Parathyroid adenoma (tissue), 2 donors: ENCODE results near the gene ARHGEF10L.

Experiments
- H2AFZ ChIP-seq: fragments of 300-600 bp; sonication (generic); one replicate; pipeline ENCODE4 v1.7.0; 2017; ENCODE audit warnings: antibody characterized with exemption, mild to moderate bottlenecking
- H3K27ac ChIP-seq: fragments of 300-600 bp; sonication (generic); one replicate; pipeline ENCODE4 v1.7.0; 2017
- H3K27me3 ChIP-seq: fragments of 300-600 bp; sonication (generic); one replicate; pipeline ENCODE4 v1.7.0; 2017; ENCODE audit warnings: low read length; ENCODE audit not compliant: control insufficient read depth, insufficient read depth
- H3K36me3 ChIP-seq: fragments of 300-600 bp; sonication (generic); one replicate; pipeline ENCODE4 v1.7.0; 2017; ENCODE audit warnings: low read length; ENCODE audit not compliant: control insufficient read depth, insufficient read depth
- H3K4me1 ChIP-seq: fragments of 300-600 bp; sonication (generic); one replicate; pipeline ENCODE4 v1.7.0; 2017; ENCODE audit warnings: control low read depth
- H3K4me2 ChIP-seq: fragments of 300-600 bp; sonication (generic); one replicate; pipeline ENCODE4 v1.7.0; 2017; ENCODE audit warnings: low read length
- H3K4me3 ChIP-seq: fragments of 300-600 bp; sonication (generic); one replicate; pipeline ENCODE4 v1.7.0; 2017; ENCODE audit warnings: low read depth, low read length
- H3K79me2 ChIP-seq: fragments of 300-600 bp; sonication (generic); one replicate; pipeline ENCODE4 v1.7.0; 2017; ENCODE audit warnings: control low read depth
- H3K9ac ChIP-seq: fragments of 300-600 bp; sonication (generic); one replicate; pipeline ENCODE4 v1.7.0; 2017; ENCODE audit warnings: mild to moderate bottlenecking
- H3K9me3 ChIP-seq: fragments of 300-600 bp; sonication (generic); one replicate; pipeline ENCODE4 v1.7.0; 2017; ENCODE audit warnings: low read length; ENCODE audit not compliant: control insufficient read depth
- CTCF ChIP-seq: fragments of 300-600 bp; sonication (generic); IDR thresholded peaks from one replicate; pipeline ENCODE4 v1.7.0; 2017; ENCODE audit warnings: antibody characterized with exemption, mild to moderate bottlenecking
- donor health status: primary hyperparathyroidism.

ARHGEF10L gene

GRCh38 chr1:17729909-17730308 lies 190.4 kb downstream of the ARHGEF10L start:
- no peaks in the 10 kb centered on the region for H3K79me2 ChIP-seq
- H3K36me3 ChIP-seq = no peaks in the 10 kb centered on the region
- no peak overlapping the region for H3K27ac ChIP-seq
- H3K27me3 ChIP-seq = no peaks in the 10 kb centered on the region
- no peak overlapping the region for H3K4me2 ChIP-seq
- H3K4me1 ChIP-seq = no peaks in the 10 kb centered on the region
- no peak overlapping the region for H3K4me3 ChIP-seq
- no peak for TF ChIP-seq CTCF
- no peaks in the 10 kb centered on the region for H3K9me3 ChIP-seq
- H3K9ac ChIP-seq = no peak overlapping the region
- no peak overlapping the region for H2AFZ ChIP-seq

- Histone ChIP-seq H3K27me3 (no peaks in the 10 kb centered on the region), H3K79me2 (no peaks in the 10 kb centered on the region), H3K27ac (no peak overlapping the region), H2AFZ (no peak overlapping the region), H3K9me3 (no peaks in the 10 kb centered on the region), H3K4me2 (no peak overlapping the region), H3K4me1 (no peaks in the 10 kb centered on the region), H3K4me3 (no peak overlapping the region), H3K9ac (no peak overlapping the region), H3K36me3 (no peaks in the 10 kb centered on the region)
- TF ChIP-seq CTCF = no peak
Measured at GRCh38 chr1:17731460-17731859, 192.0 kb downstream of the ARHGEF10L start.

- TF ChIP-seq CTCF = no peak
- no peaks in the 10 kb centered on the region for H3K36me3 ChIP-seq
- no peaks in the 10 kb centered on the region for H3K4me1 ChIP-seq
- no peaks in the 10 kb centered on the region for H3K9me3 ChIP-seq
- H3K27me3 ChIP-seq = no peaks in the 10 kb centered on the region
- H3K4me2 ChIP-seq = no peak overlapping the region
- H3K4me3 ChIP-seq = no peak overlapping the region
- no peak overlapping the region for H3K27ac ChIP-seq
- no peak overlapping the region for H3K9ac ChIP-seq
- H3K79me2 ChIP-seq = no peaks in the 10 kb centered on the region
- no peak overlapping the region for H2AFZ ChIP-seq
Measured at GRCh38 chr1:17732475-17732874, 193.0 kb downstream of the ARHGEF10L start.

GRCh38 chr1:17733661-17734060 lies 194.2 kb downstream of the ARHGEF10L start:
- Histone ChIP-seq H3K27me3 (no peaks in the 10 kb centered on the region), H3K9me3 (no peaks in the 10 kb centered on the region)

More at GRCh38 chr1:17733661-17734060, 194.2 kb downstream of the ARHGEF10L start:
- H3K27ac ChIP-seq = no peak overlapping the region
- no peaks in the 10 kb centered on the region for H3K79me2 ChIP-seq
- no peaks in the 10 kb centered on the region for H3K36me3 ChIP-seq
- H3K9ac ChIP-seq = no peak overlapping the region
- H3K4me1 ChIP-seq = no peaks in the 10 kb centered on the region
- no peak for TF ChIP-seq CTCF
- H2AFZ ChIP-seq = no peak overlapping the region
- no peak overlapping the region for H3K4me3 ChIP-seq
- no peak overlapping the region for H3K4me2 ChIP-seq
